OCI-LY1 (cell line): ENCODE measurements around the gene BRD3.

Experiments used
- H2AFZ ChIP-seq: fragments of 200-600 bp; sonication (generic), shearing (Covaris generic); 2 replicates; pipeline ENCODE4 v1.6.0; 2014; ENCODE audit warnings: antibody characterized with exemption, mild to moderate bottlenecking, low read length
- H3F3A ChIP-seq: fragments of 200-600 bp; sonication (generic), shearing (Covaris generic); 2 replicates; pipeline ENCODE4 v1.6.0; 2014; ENCODE audit warnings: mild to moderate bottlenecking, antibody characterized with exemption, low read length, moderate library complexity; ENCODE audit not compliant: insufficient read depth
- H3K27ac ChIP-seq: fragments of 200-600 bp; sonication (generic); 2 replicates; pipeline ENCODE4 v1.5.1; 2014; ENCODE audit warnings: low read length, mixed run types, mild to moderate bottlenecking, low read depth; ENCODE audit not compliant: poor library complexity, severe bottlenecking
- H3K27me3 ChIP-seq: fragments of 200-600 bp; sonication (generic); 2 replicates; pipeline ENCODE4 v1.6.0; 2014; ENCODE audit warnings: antibody characterized with exemption, mild to moderate bottlenecking, low read length, moderate library complexity; ENCODE audit not compliant: insufficient read depth
- H3K36me3 ChIP-seq: fragments of 200-600 bp; sonication (generic); 2 replicates; pipeline ENCODE4 v1.6.1; 2014; ENCODE audit warnings: mild to moderate bottlenecking, antibody characterized with exemption, low read length, moderate library complexity, mixed read lengths; ENCODE audit not compliant: insufficient read depth
- H3K4me1 ChIP-seq: fragments of 200-600 bp; sonication (generic); 2 replicates; pipeline ENCODE4 v1.5.1; 2014; ENCODE audit warnings: mild to moderate bottlenecking, low read length, moderate library complexity; ENCODE audit not compliant: insufficient read depth, severe bottlenecking
- H3K4me2 ChIP-seq: fragments of 200-600 bp; sonication (generic), shearing (Covaris generic); 2 replicates; pipeline ENCODE4 v1.6.1; 2014; ENCODE audit warnings: low read length
- H3K4me3 ChIP-seq: fragments of 200-600 bp; sonication (generic); 2 replicates; pipeline ENCODE4 v1.5.1; 2014; ENCODE audit warnings: low read length, low read depth, mild to moderate bottlenecking, mixed read lengths; ENCODE audit not compliant: poor library complexity, severe bottlenecking
- H3K79me2 ChIP-seq: fragments of 200-600 bp; shearing (Covaris generic); 2 replicates; pipeline ENCODE4 v1.6.1; 2016; ENCODE audit warnings: mixed run types, low read length, mixed read lengths; ENCODE audit not compliant: insufficient read depth
- H3K9ac ChIP-seq: fragments of 200-600 bp; sonication (generic), shearing (Covaris generic); 2 replicates; pipeline ENCODE4 v1.6.1; 2014; ENCODE audit warnings: mild to moderate bottlenecking, low read length, mixed read lengths
- H3K9me2 ChIP-seq: fragments of 200-600 bp; sonication (generic), shearing (Covaris generic); 2 replicates; pipeline ENCODE4 v1.6.1; 2014; ENCODE audit warnings: low read depth, mild to moderate bottlenecking, low read length, mixed read lengths
- H3K9me3 ChIP-seq: fragments of 200-600 bp; shearing (Covaris generic); 2 replicates; pipeline ENCODE4 v1.6.1; 2014; ENCODE audit warnings: low read length, mixed read lengths
- H4K20me1 ChIP-seq: fragments of 200-600 bp; sonication (generic), shearing (Covaris generic); 2 replicates; pipeline ENCODE4 v1.6.0; 2016; ENCODE audit warnings: mild to moderate bottlenecking, low read length; ENCODE audit not compliant: insufficient read depth
- EZH2 ChIP-seq: fragments of 200-600 bp; sonication (generic), shearing (Covaris generic); IDR thresholded peaks from 2 replicates; pipeline ENCODE4 v1.8.0; 2017; ENCODE audit warnings: borderline replicate concordance, mixed run types, mild to moderate bottlenecking, antibody characterized with exemption, low read length, moderate library complexity, mixed read lengths
- TF ChIP-seq, protein P1 (sequence below): fragments of 200-600 bp; sonication (generic), shearing (Covaris generic); IDR thresholded peaks from 2 replicates; pipeline ENCODE4 v1.5.1; 2017; ENCODE audit warnings: mild to moderate bottlenecking, antibody characterized with exemption, low read length, moderate library complexity, mixed read lengths

The BRD3 gene

DNA sequence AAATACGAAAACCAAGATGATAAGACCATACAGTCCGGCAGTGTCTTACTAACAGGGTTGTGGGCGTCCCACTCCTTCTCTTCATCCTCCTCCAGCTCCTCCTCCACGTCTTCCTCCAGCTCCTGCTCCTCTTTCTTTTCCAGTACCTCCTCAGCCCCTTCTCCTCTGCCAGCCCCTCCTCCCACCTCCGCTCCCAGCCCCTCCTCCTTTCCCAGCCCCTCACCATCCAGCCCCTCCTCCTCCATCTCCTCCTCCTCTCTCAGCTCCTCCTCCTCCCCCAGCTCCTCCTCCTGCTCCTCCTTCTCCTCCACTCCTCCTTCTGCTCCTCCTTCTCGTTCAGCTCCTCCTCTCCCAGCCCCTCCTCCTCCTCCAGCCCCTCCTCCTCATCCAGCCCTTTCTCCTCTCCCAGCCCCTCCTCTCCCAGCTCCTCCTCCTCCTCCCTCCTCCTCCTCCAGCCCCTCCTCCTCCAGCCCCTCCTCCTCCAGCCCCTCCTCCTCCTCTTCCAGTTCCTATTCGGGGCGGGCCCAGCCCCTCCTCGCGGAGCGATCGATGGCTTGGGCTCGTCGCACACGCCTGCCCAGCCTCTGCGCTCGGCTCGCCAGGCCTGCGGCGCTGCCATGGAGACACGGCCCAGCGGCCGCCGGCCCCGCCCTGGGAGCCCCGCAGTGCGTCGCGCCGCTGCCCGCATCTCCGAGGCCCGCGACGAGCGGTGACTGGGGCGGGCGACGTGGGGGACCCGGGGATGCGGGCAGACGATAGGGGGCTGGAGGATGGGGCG lies 42.8 kb downstream of the BRD3 start, which contains the start of gene BRD3OS:
Gene BRD3OS (plus strand): TSS at position 654 of the 778 bp plus-strand sequence. CDS start 1,267 bp downstream, outside the sequence.
- Histone ChIP-seq H3K27me3 (no peaks in the 10 kb centered on the region), H4K20me1 (no peaks in the 10 kb centered on the region), H3K4me2 (peak within 1 kb of the TSS; percentile 67), H3K9me3 (no peaks in the 10 kb centered on the region), H3K9ac (peak within 1 kb of the TSS; percentile 68), H3K79me2 (no peaks in the 10 kb centered on the region), H3K4me3 (peak within 1 kb of the TSS; percentile 77), H3K27ac (no peak within 1 kb of the TSS), H3K9me2 (no peaks in the 10 kb centered on the region), H2AFZ (no peak within 1 kb of the TSS), H3F3A (no peaks in the 10 kb centered on the region), H3K36me3 (peaks cover 6% of the 10 kb centered on the region; the same call in 1 of the 2 replicates), H3K4me1 (peaks cover 7% of the 10 kb centered on the region)
- TF ChIP-seq EZH2 = no peak
- TF ChIP-seq, protein P1, sequence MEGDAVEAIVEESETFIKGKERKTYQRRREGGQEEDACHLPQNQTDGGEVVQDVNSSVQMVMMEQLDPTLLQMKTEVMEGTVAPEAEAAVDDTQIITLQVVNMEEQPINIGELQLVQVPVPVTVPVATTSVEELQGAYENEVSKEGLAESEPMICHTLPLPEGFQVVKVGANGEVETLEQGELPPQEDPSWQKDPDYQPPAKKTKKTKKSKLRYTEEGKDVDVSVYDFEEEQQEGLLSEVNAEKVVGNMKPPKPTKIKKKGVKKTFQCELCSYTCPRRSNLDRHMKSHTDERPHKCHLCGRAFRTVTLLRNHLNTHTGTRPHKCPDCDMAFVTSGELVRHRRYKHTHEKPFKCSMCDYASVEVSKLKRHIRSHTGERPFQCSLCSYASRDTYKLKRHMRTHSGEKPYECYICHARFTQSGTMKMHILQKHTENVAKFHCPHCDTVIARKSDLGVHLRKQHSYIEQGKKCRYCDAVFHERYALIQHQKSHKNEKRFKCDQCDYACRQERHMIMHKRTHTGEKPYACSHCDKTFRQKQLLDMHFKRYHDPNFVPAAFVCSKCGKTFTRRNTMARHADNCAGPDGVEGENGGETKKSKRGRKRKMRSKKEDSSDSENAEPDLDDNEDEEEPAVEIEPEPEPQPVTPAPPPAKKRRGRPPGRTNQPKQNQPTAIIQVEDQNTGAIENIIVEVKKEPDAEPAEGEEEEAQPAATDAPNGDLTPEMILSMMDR = no peak

DNA sequence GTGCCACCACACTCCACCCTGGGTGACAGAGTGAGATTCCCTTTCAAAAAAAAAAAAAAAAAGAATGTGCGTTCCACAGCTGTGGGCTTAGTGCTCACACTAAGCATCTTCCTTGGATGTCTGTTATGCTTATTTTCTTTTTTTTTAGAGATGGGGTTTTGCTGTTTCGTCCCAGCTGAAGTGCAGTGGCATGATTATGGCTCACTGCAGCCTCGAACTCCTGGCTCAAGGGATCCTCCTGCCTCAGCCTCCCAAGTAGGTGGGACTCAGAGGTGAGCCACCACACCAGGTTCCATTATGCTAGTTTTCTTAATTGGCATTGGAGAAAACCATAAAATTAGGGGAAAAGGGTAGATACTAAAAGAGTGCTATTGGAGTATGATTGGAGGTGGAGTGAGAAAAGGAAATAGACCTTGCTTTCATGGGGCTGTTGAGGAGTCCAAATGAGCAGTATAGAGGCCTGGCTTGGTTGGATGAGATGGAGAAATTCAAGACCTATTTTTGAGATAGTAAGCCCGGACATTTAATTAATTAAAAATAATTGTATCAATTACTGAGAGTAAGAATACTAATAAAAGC lies 43.5 kb downstream of the BRD3 start:
- TF ChIP-seq, protein P1 = no peak
- no peak for TF ChIP-seq EZH2
- Histone ChIP-seq H3K27me3 (no peaks in the 10 kb centered on the region), H4K20me1 (no peaks in the 10 kb centered on the region), H2AFZ (no peak overlapping the region), H3K9ac (no peak overlapping the region), H3K4me1 (peaks cover 7% of the 10 kb centered on the region), H3K4me2 (peak overlapping the region; percentile 54), H3K36me3 (peaks cover 6% of the 10 kb centered on the region; the same call in 1 of the 2 replicates), H3K9me3 (no peaks in the 10 kb centered on the region), H3K4me3 (peak overlapping the region; percentile 41), H3K27ac (no peak overlapping the region), H3F3A (no peaks in the 10 kb centered on the region), H3K9me2 (no peaks in the 10 kb centered on the region), H3K79me2 (no peaks in the 10 kb centered on the region)

DNA sequence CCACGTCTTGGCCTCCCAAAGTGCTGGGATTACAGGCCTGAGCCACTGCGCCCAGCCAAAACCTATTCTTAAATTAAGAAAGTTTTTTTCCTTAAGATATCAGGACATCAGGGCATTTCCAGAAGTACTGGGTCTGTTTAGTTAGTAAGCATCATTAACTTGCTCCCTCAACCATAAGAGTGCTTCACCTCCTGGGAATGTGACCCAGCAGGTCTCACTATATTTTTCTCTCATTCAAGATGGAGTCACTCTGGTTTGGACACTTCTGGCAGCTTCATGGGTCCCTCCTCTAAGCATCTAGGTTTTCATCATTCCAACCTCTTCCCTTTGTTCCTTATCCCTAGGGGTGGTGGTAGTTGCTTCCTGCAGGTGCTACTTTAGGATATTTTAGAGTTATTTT lies 52.9 kb downstream of the BRD3 start:
- Histone ChIP-seq H3K36me3 (no peaks in the 10 kb centered on the region), H4K20me1 (no peaks in the 10 kb centered on the region), H2AFZ (no peak overlapping the region), H3K9ac (no peak overlapping the region), H3K27ac (no peak overlapping the region), H3K27me3 (no peaks in the 10 kb centered on the region), H3K4me2 (no peak overlapping the region), H3K79me2 (no peaks in the 10 kb centered on the region), H3K9me2 (no peaks in the 10 kb centered on the region), H3K4me1 (no peaks in the 10 kb centered on the region), H3K4me3 (no peak overlapping the region), H3K9me3 (peaks cover 5% of the 10 kb centered on the region; the same call in 1 of the 2 replicates), H3F3A (no peaks in the 10 kb centered on the region)
- TF ChIP-seq EZH2 = no peak
- TF ChIP-seq, protein P1 = no peak
